ENCODE results near the gene BCL11B.

GRCh38 chr14:99313234-99313633 lies 41.2 kb upstream of the BCL11B start:
- TF ChIP-seq CTCF (IDR thresholded peaks at IDR 0.05; ENCODE audit: insufficient read depth, low read length, poor library complexity, severe bottlenecking) = no peak
- TF ChIP-seq EZH2phosphoT487 (conservative IDR thresholded peaks at IDR 0.05; ENCODE audit: low read length) = no peak

Data from SU-DHL-6 (cell line).